HEK293T (cell line): ENCODE results near the gene HSP90AA1.

ENCODE experiments used
- CTCF ChIA-PET: fragments of 350-600 bp; formaldehyde crosslinking; extraction: SDS; loops from one replicate; lab custom pipeline; 2021; ENCODE audit warnings: antibody characterized with exemption, inconsistent platforms; lab: Yijun Ruan, JAX
- POLR2A ChIA-PET: fragments of 350-600 bp; formaldehyde crosslinking; extraction: SDS; loops from one replicate; lab custom pipeline; 2020; ENCODE audit warnings: antibody characterized with exemption, inconsistent platforms; lab: Yijun Ruan, JAX
- DNase-seq: peaks from one replicate; pipeline ENCODE4 v3.0.0; 2012; ENCODE audit warnings: mixed read lengths; ENCODE audit errors: extremely low spot score
- ARNT ChIP-seq: fragments of 450-650 bp; IDR thresholded peaks from 2 replicates; pipeline ENCODE4 v1.6.1; 2017; ENCODE audit warnings: mild to moderate bottlenecking
- BHLHE40 ChIP-seq: fragments of 450-650 bp; IDR thresholded peaks from 2 replicates; pipeline ENCODE4 v1.6.1; 2016; ENCODE audit warnings: mild to moderate bottlenecking, moderate library complexity, borderline replicate concordance
- CTBP1 ChIP-seq: fragments of 450-650 bp; IDR thresholded peaks from 2 replicates; pipeline ENCODE4 v1.6.1; 2016; ENCODE audit warnings: borderline replicate concordance
- ELF4 ChIP-seq: fragments of 450-650 bp; IDR thresholded peaks from 2 replicates; pipeline ENCODE4 v1.6.1; 2017; ENCODE audit warnings: antibody characterized with exemption
- FOXA1 ChIP-seq: fragments of 450-650 bp; IDR thresholded peaks from 2 replicates; pipeline ENCODE4 v1.6.1; 2016; ENCODE audit warnings: mild to moderate bottlenecking
- FOXK2 ChIP-seq: fragments of 450-650 bp; IDR thresholded peaks from 2 replicates; pipeline ENCODE4 v1.6.1; 2016; ENCODE audit warnings: mild to moderate bottlenecking
- FOXM1 ChIP-seq: fragments of 450-650 bp; IDR thresholded peaks from 2 replicates; pipeline ENCODE4 v1.6.1; 2017; ENCODE audit warnings: mild to moderate bottlenecking, borderline replicate concordance
- HDGF ChIP-seq: fragments of 450-650 bp; IDR thresholded peaks from 2 replicates; pipeline ENCODE4 v1.6.1; 2017; ENCODE audit warnings: antibody characterized with exemption, borderline replicate concordance
- L3MBTL2 ChIP-seq: fragments of 450-650 bp; conservative IDR thresholded peaks from 2 replicates; pipeline ENCODE4 v1.6.1; 2016; ENCODE audit warnings: mild to moderate bottlenecking
- LEF1 ChIP-seq: fragments of 450-650 bp; IDR thresholded peaks from 2 replicates; pipeline ENCODE4 v1.6.1; 2017; ENCODE audit warnings: mild to moderate bottlenecking, borderline replicate concordance
- NFRKB ChIP-seq: fragments of 450-650 bp; IDR thresholded peaks from 2 replicates; pipeline ENCODE4 v1.6.1; 2016; ENCODE audit warnings: mild to moderate bottlenecking, moderate library complexity
- SP1 ChIP-seq: fragments of 450-650 bp; IDR thresholded peaks from 2 replicates; pipeline ENCODE4 v1.6.1; 2017
- SUZ12 ChIP-seq: fragments of 450-650 bp; IDR thresholded peaks from 2 replicates; pipeline ENCODE4 v1.6.1; 2016; ENCODE audit warnings: mild to moderate bottlenecking
- TARDBP ChIP-seq: fragments of 450-650 bp; IDR thresholded peaks from 2 replicates; pipeline ENCODE4 v1.6.1; 2016
- ZNF384 ChIP-seq: fragments of 450-650 bp; IDR thresholded peaks from 2 replicates; pipeline ENCODE4 v1.6.1; 2016
- TF ChIP-seq, protein P1 (sequence below): fragments of 450-650 bp; IDR thresholded peaks from 2 replicates; pipeline ENCODE4 v1.6.1; 2016

Gene HSP90AA1

DNA sequence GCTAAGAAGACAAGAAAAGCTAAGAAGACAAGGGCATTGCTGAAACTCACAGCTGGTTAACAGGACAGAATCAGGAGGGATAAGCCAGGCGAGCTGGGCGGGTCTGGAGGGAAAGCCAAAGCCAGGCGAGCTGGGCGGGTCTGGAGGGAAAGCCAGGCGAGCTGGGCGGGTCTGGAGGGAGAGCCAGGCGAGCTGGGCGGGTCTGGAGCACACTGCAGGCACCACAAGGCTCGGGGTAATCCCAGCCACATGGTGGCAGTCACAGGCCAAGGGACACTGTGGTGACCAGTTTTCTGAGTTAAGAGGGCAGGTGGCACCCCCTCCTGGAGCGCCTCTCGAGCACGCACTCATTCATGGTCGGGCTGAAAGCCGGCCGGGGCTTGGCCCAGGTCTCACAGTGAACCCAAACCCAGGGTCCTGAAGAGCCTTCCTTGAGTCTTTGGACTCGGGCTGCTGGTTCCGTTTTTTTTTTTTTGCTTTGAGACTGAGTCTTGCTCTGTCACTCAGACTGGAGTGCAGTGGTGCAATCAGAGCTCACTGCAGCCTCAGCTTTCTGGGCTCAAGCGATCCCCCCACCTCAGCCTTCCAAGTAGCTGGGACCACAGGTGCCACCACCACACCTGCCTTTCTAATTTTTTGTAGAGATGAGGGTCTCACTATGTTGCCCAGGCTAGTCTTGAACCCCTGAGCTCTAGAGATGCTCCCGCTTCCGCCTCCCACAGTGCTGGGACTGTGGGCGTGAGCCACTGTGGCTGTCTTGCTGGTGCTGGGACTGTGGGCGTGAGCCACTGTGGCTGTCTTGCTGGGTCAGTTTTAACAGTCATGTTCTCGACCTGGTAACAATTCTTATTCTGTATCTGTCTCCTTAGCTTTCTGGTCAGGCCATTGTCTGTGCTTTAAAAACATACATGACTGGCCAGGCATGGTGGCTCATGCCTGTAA lies 40.2 kb downstream of the HSP90AA1 start:
- CTCF ChIA-PET: interaction anchor here (0.5 to 2.2 kb wide), 11 partner anchors 14 to 339 kb away, joined by 3 to 14 read pairs (median 4); no protein-coding TSS in a partner anchor
- peak; percentile 61 for DNase-seq
- TF ChIP-seq FOXM1: no peak
- TF ChIP-seq SUZ12: no peak
- POLR2A ChIA-PET: interaction anchor here (1.8 kb wide), 1 partner anchor 52 kb away, joined by 4 read pairs; no protein-coding TSS in a partner anchor

DNA sequence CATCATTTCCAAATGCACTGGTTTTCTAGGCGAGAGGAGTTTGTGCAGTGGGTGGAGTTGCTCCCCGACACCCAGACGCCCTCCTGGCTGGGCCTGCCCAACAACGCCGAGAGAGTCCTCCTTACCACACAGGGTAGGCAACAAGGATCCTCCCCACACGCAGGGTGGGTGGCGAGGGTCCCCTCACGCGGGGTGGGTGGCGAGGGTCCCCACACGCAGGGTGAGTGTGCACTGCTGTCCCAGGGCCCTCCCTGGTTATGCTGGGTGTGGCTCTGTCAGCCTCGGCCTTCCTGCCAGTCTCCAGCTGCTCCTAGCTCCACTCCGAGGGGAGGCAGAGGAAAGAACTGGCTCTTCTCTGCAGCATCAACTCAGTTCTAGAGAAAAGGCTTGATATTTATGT lies 42.3 kb downstream of the HSP90AA1 start:
- ChIA-PET POLR2A (no interaction called here), CTCF (no interaction called here)
- TF ChIP-seq FOXA1: no peak
- no peak for TF ChIP-seq SUZ12
- no peak for TF ChIP-seq FOXM1
- TF ChIP-seq LEF1: no peak
- no peak for TF ChIP-seq NFRKB
- TF ChIP-seq, protein P1, sequence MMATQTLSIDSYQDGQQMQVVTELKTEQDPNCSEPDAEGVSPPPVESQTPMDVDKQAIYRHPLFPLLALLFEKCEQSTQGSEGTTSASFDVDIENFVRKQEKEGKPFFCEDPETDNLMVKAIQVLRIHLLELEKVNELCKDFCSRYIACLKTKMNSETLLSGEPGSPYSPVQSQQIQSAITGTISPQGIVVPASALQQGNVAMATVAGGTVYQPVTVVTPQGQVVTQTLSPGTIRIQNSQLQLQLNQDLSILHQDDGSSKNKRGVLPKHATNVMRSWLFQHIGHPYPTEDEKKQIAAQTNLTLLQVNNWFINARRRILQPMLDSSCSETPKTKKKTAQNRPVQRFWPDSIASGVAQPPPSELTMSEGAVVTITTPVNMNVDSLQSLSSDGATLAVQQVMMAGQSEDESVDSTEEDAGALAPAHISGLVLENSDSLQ: no peak
- TF ChIP-seq ZNF384: no peak
- TF ChIP-seq CTBP1: no peak
- TF ChIP-seq ELF4: no peak
- TF ChIP-seq L3MBTL2: no peak
- TF ChIP-seq TARDBP: no peak
- TF ChIP-seq FOXK2: no peak
- TF ChIP-seq ARNT: no peak
- no peak for TF ChIP-seq BHLHE40
- no peak for TF ChIP-seq SP1
- DNase-seq: no peak

GRCh38 chr14:102043251-102044025 lies 43.4 kb downstream of the HSP90AA1 start:
- ChIA-PET POLR2A (no interaction called here), CTCF (interaction anchor here (0.7 kb wide), 1 partner anchor 80 kb away, joined by 4 read pairs; no protein-coding TSS in a partner anchor)
- no peak for TF ChIP-seq LEF1
- TF ChIP-seq ELF4: no peak
- no peak for TF ChIP-seq BHLHE40
- TF ChIP-seq ARNT: no peak
- TF ChIP-seq FOXA1: no peak
- no peak for TF ChIP-seq FOXK2
- TF ChIP-seq L3MBTL2: no peak
- TF ChIP-seq CTBP1: no peak
- TF ChIP-seq NFRKB: no peak
- TF ChIP-seq, protein P1: no peak
- TF ChIP-seq FOXM1: no peak
- TF ChIP-seq SUZ12: no peak
- TF ChIP-seq HDGF: no peak
- TF ChIP-seq ZNF384: no peak
- no peak for TF ChIP-seq SP1
- no peak for TF ChIP-seq TARDBP
- no peak for DNase-seq

- CTCF ChIA-PET: no interaction called here
- TF ChIP-seq, protein P1: no peak
- POLR2A ChIA-PET: no interaction called here
- DNase-seq: no peak
These were observed 44.1 kb downstream of the HSP90AA1 start for GRCh38 chr14:102042699-102043098.

GRCh38 chr14:102040153-102040552 lies 46.7 kb downstream of the HSP90AA1 start:
- no peak for DNase-seq
- ChIA-PET POLR2A (no interaction called here), CTCF (no interaction called here)
- no peak for TF ChIP-seq BHLHE40

GRCh38 chr14:102039157-102039556 lies 47.7 kb downstream of the HSP90AA1 start:
- DNase-seq: no peak
- CTCF ChIA-PET: no interaction called here
- POLR2A ChIA-PET: no interaction called here
- no peak for TF ChIP-seq TARDBP
- no peak for TF ChIP-seq ELF4
- TF ChIP-seq ARNT: no peak
- no peak for TF ChIP-seq LEF1
- no peak for TF ChIP-seq FOXM1
- no peak for TF ChIP-seq SUZ12
